ENCODE measurements around the gene ACTL7A. TPM values are rescaled to one million over a fixed set of nuclear protein-coding genes. Genes with fewer than 3 reads are reported as not detected.
A peak's percentile ranks its signal among the peaks of the same experiment; 100 is the strongest.

Gene ACTL7A
- total and polyA plus RNA-seq, 2 of the 13 experiments (the other 11 are each of a cell fraction or from before 2014, with no cell fraction given) = not detected

DNA sequence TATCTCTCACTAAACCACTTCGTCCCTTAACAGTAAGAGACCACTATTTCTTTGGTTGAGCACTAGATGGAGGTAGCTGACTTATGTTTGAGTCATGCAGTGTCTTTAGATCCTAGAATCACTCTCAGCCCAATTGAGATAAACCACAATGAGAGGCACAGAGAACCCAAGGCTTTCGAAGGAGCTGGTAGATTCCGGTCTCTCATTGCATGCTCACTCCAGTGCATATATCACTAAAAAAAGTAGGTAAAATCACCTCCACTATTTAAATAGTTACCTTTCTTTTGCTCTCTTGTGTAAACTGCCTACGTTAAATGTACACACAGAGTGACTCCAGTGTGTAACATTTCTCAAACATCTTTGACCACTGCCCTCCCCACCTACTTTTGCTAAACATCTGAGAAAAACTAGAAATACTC lies 27.6 kb downstream of the ACTL7A start (continued):
- TF ChIP-seq, protein P1, sequence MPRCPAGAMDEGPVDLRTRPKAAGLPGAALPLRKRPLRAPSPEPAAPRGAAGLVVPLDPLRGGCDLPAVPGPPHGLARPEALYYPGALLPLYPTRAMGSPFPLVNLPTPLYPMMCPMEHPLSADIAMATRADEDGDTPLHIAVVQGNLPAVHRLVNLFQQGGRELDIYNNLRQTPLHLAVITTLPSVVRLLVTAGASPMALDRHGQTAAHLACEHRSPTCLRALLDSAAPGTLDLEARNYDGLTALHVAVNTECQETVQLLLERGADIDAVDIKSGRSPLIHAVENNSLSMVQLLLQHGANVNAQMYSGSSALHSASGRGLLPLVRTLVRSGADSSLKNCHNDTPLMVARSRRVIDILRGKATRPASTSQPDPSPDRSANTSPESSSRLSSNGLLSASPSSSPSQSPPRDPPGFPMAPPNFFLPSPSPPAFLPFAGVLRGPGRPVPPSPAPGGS (CRISPR knock-in tag; IDR thresholded peaks at IDR 0.05) = no peak
- TF ChIP-seq ZNF724P (CRISPR knock-in tag; IDR thresholded peaks at IDR 0.05; ENCODE audit: borderline replicate concordance) = no peak
- no peak for TF ChIP-seq ZFYVE20 (CRISPR knock-in tag; IDR thresholded peaks at IDR 0.05; ENCODE audit: borderline replicate concordance, low read depth)
- TF ChIP-seq, protein P2, sequence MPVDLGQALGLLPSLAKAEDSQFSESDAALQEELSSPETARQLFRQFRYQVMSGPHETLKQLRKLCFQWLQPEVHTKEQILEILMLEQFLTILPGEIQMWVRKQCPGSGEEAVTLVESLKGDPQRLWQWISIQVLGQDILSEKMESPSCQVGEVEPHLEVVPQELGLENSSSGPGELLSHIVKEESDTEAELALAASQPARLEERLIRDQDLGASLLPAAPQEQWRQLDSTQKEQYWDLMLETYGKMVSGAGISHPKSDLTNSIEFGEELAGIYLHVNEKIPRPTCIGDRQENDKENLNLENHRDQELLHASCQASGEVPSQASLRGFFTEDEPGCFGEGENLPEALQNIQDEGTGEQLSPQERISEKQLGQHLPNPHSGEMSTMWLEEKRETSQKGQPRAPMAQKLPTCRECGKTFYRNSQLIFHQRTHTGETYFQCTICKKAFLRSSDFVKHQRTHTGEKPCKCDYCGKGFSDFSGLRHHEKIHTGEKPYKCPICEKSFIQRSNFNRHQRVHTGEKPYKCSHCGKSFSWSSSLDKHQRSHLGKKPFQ (CRISPR knock-in tag; IDR thresholded peaks at IDR 0.05; ENCODE audit: insufficient replicate concordance) = no peak
- no peak for TF ChIP-seq ZNF850 (CRISPR knock-in tag; conservative IDR thresholded peaks at IDR 0.05)
- TF ChIP-seq, protein P3, sequence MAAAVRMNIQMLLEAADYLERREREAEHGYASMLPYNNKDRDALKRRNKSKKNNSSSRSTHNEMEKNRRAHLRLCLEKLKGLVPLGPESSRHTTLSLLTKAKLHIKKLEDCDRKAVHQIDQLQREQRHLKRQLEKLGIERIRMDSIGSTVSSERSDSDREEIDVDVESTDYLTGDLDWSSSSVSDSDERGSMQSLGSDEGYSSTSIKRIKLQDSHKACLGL (CRISPR knock-in tag; IDR thresholded peaks at IDR 0.05) = no peak
- TF ChIP-seq, protein P4, sequence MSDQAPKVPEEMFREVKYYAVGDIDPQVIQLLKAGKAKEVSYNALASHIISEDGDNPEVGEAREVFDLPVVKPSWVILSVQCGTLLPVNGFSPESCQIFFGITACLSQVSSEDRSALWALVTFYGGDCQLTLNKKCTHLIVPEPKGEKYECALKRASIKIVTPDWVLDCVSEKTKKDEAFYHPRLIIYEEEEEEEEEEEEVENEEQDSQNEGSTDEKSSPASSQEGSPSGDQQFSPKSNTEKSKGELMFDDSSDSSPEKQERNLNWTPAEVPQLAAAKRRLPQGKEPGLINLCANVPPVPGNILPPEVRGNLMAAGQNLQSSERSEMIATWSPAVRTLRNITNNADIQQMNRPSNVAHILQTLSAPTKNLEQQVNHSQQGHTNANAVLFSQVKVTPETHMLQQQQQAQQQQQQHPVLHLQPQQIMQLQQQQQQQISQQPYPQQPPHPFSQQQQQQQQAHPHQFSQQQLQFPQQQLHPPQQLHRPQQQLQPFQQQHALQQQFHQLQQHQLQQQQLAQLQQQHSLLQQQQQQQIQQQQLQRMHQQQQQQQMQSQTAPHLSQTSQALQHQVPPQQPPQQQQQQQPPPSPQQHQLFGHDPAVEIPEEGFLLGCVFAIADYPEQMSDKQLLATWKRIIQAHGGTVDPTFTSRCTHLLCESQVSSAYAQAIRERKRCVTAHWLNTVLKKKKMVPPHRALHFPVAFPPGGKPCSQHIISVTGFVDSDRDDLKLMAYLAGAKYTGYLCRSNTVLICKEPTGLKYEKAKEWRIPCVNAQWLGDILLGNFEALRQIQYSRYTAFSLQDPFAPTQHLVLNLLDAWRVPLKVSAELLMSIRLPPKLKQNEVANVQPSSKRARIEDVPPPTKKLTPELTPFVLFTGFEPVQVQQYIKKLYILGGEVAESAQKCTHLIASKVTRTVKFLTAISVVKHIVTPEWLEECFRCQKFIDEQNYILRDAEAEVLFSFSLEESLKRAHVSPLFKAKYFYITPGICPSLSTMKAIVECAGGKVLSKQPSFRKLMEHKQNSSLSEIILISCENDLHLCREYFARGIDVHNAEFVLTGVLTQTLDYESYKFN (CRISPR knock-in tag; conservative IDR thresholded peaks at IDR 0.05) = peak; percentile 80
- TF ChIP-seq, protein P5, sequence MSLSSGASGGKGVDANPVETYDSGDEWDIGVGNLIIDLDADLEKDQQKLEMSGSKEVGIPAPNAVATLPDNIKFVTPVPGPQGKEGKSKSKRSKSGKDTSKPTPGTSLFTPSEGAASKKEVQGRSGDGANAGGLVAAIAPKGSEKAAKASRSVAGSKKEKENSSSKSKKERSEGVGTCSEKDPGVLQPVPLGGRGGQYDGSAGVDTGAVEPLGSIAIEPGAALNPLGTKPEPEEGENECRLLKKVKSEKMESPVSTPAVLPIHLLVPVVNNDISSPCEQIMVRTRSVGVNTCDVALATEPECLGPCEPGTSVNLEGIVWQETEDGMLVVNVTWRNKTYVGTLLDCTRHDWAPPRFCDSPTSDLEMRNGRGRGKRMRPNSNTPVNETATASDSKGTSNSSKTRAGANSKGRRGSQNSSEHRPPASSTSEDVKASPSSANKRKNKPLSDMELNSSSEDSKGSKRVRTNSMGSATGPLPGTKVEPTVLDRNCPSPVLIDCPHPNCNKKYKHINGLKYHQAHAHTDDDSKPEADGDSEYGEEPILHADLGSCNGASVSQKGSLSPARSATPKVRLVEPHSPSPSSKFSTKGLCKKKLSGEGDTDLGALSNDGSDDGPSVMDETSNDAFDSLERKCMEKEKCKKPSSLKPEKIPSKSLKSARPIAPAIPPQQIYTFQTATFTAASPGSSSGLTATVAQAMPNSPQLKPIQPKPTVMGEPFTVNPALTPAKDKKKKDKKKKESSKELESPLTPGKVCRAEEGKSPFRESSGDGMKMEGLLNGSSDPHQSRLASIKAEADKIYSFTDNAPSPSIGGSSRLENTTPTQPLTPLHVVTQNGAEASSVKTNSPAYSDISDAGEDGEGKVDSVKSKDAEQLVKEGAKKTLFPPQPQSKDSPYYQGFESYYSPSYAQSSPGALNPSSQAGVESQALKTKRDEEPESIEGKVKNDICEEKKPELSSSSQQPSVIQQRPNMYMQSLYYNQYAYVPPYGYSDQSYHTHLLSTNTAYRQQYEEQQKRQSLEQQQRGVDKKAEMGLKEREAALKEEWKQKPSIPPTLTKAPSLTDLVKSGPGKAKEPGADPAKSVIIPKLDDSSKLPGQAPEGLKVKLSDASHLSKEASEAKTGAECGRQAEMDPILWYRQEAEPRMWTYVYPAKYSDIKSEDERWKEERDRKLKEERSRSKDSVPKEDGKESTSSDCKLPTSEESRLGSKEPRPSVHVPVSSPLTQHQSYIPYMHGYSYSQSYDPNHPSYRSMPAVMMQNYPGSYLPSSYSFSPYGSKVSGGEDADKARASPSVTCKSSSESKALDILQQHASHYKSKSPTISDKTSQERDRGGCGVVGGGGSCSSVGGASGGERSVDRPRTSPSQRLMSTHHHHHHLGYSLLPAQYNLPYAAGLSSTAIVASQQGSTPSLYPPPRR (CRISPR knock-in tag; IDR thresholded peaks at IDR 0.05; ENCODE audit: borderline replicate concordance) = peak; percentile 83; the same call in 1 of the 2 replicates
- TF ChIP-seq GFI1 (CRISPR knock-in tag; IDR thresholded peaks at IDR 0.05; ENCODE audit: borderline replicate concordance) = peak; percentile 71; the same call in 1 of the 2 replicates
- TF ChIP-seq PTBP1 (IDR thresholded peaks at IDR 0.05; ENCODE audit: low read depth, low read length, poor library complexity, severe bottlenecking) = no peak
- TF ChIP-seq ZKSCAN5 (CRISPR knock-in tag; IDR thresholded peaks at IDR 0.05) = peak; percentile 90
- TF ChIP-seq, protein P6, sequence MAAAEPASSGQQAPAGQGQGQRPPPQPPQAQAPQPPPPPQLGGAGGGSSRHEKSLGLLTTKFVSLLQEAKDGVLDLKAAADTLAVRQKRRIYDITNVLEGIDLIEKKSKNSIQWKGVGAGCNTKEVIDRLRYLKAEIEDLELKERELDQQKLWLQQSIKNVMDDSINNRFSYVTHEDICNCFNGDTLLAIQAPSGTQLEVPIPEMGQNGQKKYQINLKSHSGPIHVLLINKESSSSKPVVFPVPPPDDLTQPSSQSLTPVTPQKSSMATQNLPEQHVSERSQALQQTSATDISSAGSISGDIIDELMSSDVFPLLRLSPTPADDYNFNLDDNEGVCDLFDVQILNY (CRISPR knock-in tag; conservative IDR thresholded peaks at IDR 0.05) = no peak
- TF ChIP-seq, protein P7, sequence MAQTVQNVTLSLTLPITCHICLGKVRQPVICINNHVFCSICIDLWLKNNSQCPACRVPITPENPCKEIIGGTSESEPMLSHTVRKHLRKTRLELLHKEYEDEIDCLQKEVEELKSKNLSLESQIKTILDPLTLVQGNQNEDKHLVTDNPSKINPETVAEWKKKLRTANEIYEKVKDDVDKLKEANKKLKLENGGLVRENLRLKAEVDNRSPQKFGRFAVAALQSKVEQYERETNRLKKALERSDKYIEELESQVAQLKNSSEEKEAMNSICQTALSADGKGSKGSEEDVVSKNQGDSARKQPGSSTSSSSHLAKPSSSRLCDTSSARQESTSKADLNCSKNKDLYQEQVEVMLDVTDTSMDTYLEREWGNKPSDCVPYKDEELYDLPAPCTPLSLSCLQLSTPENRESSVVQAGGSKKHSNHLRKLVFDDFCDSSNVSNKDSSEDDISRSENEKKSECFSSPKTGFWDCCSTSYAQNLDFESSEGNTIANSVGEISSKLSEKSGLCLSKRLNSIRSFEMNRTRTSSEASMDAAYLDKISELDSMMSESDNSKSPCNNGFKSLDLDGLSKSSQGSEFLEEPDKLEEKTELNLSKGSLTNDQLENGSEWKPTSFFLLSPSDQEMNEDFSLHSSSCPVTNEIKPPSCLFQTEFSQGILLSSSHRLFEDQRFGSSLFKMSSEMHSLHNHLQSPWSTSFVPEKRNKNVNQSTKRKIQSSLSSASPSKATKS (CRISPR knock-in tag; IDR thresholded peaks at IDR 0.05) = no peak

All from HepG2 (cell line).